GM10847 (cell line): ENCODE measurements around the gene NTM.

Experiments used
- POLR2A ChIP-seq: IDR thresholded peaks from 2 replicates; pipeline ENCODE4 v1.6.1; 2011; ENCODE audit not compliant: insufficient read length; ENCODE audit errors: extremely low read depth

NTM gene

DNA sequence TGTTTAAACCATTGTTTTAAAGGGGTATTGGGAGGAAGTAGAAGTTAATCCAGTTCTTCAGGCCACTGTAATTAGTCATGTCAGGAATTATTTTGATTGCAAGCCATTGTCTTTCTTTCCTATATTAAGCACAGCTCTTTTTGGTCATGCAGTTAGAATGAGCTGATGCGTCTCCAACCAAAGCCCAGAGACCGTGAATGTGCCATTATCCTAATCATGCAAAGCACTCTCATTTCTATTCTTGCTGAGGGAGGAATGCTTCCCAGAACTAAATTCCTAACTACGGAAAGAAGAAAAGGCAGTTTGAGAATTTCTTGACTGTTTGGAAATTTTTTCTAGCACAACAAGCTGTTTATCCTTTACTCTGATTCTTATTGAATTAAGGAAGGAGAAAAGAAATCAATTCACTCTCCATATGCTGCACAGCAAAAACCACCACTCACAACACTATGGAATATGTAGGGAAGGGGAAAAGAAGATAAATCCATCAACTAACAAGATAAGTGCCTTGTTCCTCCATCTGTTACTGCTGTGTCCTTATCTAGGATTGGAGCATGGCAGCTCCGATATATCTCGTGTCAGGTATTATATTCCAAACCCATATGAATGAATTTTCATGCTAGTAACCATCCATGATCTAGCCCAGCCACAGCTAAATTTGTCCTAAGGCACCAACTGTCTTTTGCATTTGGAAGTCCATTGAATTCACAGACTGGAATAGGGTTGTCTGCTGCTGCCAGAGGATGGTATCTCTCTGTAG is 70.8 kb downstream of the NTM start:
- no peak for TF ChIP-seq POLR2A

DNA sequence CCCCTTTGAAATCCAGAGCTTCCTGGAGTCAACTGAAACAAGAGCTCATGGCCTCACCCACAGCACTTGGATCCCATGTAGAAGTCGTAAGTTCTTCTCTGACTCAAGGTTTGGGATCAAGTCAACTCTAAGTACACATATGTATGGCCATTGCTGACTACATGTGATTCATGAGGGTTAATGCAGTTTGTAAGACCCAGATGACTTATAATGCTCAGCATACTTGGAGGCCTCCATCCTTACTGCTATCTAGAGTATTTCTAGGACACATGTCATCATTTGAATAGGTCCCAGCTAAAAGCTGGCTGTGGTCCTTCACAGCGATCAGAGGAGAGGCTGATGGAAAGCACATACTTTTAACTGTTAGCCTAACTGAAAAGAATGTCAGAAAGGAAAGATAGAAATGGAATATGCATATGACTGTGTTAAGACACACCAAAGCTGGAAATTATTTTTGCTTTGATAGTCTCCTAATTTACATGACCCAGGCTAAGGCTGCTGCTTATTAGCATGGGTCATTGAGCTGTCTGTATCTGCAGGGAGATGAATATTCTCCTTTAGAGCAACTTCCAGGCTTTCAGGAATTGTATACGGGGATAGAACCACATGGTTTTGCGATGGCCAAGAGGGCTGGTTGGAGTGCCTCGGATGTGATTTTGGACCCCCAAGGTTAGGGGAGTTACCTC is 76.3 kb downstream of the NTM start:
- TF ChIP-seq POLR2A: no peak

DNA sequence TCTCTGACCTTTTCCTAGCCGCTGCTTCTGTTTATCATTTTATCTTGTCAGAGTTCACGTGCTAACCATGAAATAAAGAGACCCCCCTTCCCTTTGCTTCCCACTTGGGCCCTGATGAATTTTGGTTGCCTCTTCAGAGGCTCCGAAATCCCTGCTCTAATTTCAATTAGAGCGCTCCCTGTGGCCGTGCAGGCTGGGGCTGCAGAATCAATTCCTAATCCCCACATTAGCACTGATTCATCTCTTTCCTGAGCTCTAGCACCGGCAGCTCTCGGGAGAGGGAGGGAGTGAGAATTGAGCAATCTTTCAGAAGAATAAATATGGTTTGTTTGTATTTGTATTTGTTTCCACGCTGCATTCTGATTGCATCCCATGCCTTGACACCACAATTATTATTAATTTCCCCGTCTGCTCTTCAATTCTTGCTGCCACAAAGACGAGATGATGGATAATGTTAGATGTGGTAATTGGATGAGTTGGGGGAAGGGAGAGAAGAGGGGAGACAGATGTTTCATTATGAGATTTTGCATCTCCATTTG is 76.9 kb downstream of the NTM start:
- TF ChIP-seq POLR2A: no peak

DNA sequence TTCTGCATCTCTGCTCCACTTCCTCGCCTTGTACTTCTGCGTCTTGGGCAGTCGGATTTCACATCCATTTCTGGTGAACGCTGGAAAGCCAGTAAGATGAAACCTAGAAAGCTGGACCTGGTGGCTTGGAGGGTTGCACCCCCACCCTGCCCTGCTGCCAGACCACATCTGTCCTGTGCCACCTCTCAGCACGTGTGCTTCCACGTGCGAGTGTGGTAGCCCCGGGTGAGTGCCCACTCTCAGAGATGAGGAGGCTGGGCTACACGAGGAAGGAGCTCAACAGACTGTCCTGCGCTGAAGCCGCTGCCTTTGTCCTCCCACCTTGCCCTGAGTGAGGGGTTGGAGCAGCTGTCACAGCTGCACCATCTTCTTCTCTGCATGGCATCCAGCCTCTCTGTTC is 77.5 kb downstream of the NTM start:
- no peak for TF ChIP-seq POLR2A

GRCh38 chr11:131449036-131450019 is 78.9 kb downstream of the NTM start:
- TF ChIP-seq POLR2A: no peak

DNA sequence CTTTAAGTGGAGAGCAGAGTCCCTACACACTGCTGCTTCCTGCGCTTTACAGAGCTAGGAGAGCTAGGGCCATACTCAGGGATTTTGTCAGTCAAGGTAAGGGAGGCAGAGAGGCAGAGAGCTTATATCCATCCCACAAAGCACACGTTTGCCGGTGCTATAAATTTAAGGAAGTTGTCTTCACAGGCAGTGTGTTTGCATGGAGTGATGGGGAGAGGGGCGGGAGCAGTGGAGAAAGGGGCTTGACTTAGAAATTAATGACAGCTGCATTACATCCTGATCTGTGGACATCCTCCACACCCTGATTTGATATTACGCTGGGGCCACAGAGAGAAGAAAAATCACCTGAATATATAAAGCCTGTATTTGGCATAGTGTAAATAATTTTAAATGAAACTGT is 84.1 kb downstream of the NTM start:
- TF ChIP-seq POLR2A: no peak

DNA sequence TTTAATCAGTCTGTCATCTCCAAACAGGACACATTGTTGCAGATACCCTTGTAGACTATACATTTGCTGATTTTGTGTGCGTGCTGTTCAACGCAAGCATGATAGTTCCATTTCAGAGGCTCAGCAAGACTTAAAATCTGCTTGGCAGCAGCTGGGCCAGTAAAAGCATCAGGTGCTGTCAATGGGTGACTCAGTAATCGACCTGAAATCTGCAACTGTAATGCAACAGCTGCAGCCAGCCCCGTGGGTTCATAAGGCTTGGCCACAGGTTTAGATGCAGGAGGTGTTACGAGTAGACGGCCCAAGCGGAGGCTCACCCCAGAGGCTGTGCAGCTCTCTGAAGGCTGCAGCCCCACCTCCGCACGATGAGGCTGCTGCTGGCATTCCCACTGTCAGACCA is 84.6 kb downstream of the NTM start:
- TF ChIP-seq POLR2A: no peak

- no peak for TF ChIP-seq POLR2A
Measured at GRCh38 chr11:131455843-131456704, 85.7 kb downstream of the NTM start.

DNA sequence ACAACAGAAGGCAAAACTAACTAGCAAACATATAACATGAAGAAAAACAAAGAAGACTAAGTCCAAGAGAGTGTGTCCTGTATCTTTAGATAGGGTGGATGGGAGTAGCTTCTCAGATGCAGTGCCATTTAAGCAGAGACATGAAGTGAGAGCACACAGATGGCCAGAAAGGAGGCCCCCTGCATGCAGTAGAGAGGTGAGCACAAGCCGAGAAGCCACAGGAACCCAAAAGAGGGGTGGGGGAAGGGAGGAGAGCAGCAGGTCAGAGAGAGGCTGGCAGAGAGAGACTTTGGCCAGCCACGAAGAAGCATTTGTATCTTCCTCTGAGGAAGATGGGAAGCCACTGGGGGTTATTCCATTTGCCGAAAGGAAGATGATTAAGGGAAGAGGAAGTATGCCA is 86.7 kb downstream of the NTM start:
- no peak for TF ChIP-seq POLR2A

- TF ChIP-seq POLR2A: no peak
Measured at GRCh38 chr11:131458421-131458820, 88.0 kb downstream of the NTM start.

- TF ChIP-seq POLR2A: no peak
Measured at GRCh38 chr11:131460931-131461330, 90.5 kb downstream of the NTM start.

DNA sequence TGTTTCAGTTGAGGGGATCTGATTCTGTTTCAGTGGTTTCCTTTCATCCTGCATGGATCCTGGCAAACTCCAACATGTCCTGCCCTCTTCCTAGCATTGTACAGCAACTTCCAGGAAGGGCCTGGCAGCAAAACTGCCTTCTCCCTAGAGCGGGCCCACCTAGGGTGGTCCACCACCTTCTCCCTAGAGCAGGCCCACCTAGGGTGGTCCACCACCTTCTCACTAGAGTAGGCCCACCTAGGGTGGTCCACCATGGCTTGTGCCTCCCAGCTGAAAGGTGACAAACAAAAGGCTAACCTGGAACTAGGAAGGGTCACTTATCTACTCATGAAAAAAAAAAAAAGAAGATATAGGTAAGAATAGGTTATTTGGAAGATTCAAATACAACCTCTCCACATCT is 92.2 kb downstream of the NTM start:
- no peak for TF ChIP-seq POLR2A

- no peak for TF ChIP-seq POLR2A
Measured at GRCh38 chr11:131463162-131463561, 92.7 kb downstream of the NTM start.

DNA sequence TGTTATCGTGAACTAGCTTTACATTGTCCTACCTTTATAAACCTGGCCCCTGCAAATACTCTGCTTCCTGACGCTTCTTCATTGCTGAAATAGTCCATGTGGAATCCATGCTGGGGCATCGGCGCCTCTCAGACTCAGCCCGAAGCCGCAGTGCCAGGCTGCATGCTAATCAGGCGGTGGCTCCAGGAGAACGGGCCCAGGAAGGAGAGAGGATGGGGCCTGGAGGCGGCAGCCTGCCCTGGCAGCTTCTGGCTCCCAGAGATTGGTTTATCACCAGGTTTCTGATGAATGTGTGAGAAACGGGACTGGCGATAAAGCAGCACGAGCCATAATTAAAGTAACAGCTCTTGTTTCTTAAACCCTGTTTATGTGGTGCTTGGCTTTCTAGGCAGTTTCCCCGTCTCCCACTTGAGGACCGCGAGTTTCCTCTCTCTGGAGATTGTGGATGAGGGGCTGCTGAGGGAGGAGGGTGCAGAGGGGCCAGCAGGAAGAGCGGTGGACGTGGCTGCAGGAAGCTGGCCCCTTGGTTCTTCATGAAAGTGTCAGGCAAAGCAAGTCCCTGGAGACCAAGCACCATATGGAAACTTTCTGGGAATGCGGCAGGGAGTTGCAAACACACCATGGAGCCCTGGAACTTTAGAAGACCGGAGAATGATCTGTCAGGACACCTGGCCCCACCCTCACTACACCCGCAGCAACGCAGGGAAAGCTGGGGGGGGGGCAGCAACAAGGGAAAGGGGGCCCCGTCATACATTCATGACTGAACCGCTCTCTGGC is 93.4 kb downstream of the NTM start:
- TF ChIP-seq POLR2A: no peak

DNA sequence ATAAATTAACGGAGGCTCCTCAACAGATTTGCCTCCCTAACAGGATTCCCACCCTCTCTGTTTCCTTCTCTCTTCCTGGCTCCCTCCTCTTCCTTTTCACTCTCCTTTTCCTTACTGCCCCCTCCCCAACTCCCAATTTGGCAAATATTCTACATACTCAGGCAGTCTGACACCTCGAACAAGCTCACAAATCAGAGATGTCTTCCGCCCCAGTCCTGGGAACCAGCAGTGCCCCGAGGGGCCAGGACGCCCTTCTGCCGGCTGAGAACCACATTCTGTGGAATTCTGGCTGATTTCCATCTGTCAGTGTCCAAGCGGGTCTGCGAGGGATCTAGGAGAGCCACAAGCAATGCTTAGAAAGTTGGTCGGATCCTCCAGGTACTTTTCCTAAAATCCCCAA is 94.0 kb downstream of the NTM start:
- no peak for TF ChIP-seq POLR2A
